Stromal cell of bone marrow (primary cell): ENCODE data around the gene MADCAM1.
A peak's percentile ranks its signal among the peaks of the same experiment; 100 is the strongest.

Experiments
- DNase-seq: peaks from one replicate; pipeline ENCODE4 v3.0.0-alpha.2; 2012; ENCODE audit warnings: low read depth

The MADCAM1 gene

GRCh38 chr19:532561-533363 is 36.5 kb downstream of the MADCAM1 start:
- peak; percentile 58 for DNase-seq

- DNase-seq = no peak
Observed at GRCh38 chr19:533364-534058, 37.2 kb downstream of the MADCAM1 start.

- DNase-seq = no peak
Observed at GRCh38 chr19:534088-534487, 37.8 kb downstream of the MADCAM1 start.

GRCh38 chr19:535017-535835 is 38.9 kb downstream of the MADCAM1 start:
- no peak for DNase-seq

GRCh38 chr19:536031-536880 is 40.0 kb downstream of the MADCAM1 start:
- DNase-seq = no peak

GRCh38 chr19:536881-537404 is 40.7 kb downstream of the MADCAM1 start:
- DNase-seq = no peak

- DNase-seq = no peak
Observed at GRCh38 chr19:538641-539428, 42.5 kb downstream of the MADCAM1 start.

GRCh38 chr19:539429-540030 is 43.2 kb downstream of the MADCAM1 start:
- DNase-seq = no peak

GRCh38 chr19:540867-541637 is 44.8 kb downstream of the MADCAM1 start:
- no peak for DNase-seq

GRCh38 chr19:541699-542098 is 45.4 kb downstream of the MADCAM1 start:
- no peak for DNase-seq

- DNase-seq = no peak
Observed at GRCh38 chr19:542173-542866, 46.0 kb downstream of the MADCAM1 start.

- no peak for DNase-seq
Observed at GRCh38 chr19:543910-544608, 47.8 kb downstream of the MADCAM1 start, which contains the start of gene GZMM. TSS of gene GZMM (plus strand) at chr19:544053. CDS start at chr19:544072, 19 bp downstream.

- no peak for DNase-seq
Observed at GRCh38 chr19:547117-547516, 50.8 kb downstream of the MADCAM1 start.

GRCh38 chr19:547836-548720 is 51.8 kb downstream of the MADCAM1 start:
- no peak for DNase-seq

- DNase-seq = no peak
Observed at GRCh38 chr19:548886-549830, 52.9 kb downstream of the MADCAM1 start.

GRCh38 chr19:554817-555216 is 58.5 kb downstream of the MADCAM1 start:
- no peak for DNase-seq
